ENCODE results near the gene TFAM. TPM values are rescaled to one million over a fixed set of nuclear protein-coding genes. Genes with fewer than 3 reads are reported as not detected.

The TFAM gene
- total and polyA plus RNA-seq, 2 of the 8 experiments (the other 6 are each of a cell fraction or from before 2014, with no cell fraction given): 29.3 to 97.3 TPM

- TF ChIP-seq PHF8 (conservative IDR thresholded peaks at IDR 0.05; ENCODE audit: low read depth, low read length) (no peak), RFX5 (IDR thresholded peaks at IDR 0.05; ENCODE audit: borderline replicate concordance, low read depth, low read length) (no peak)
Measured at GRCh38 chr10:58438986-58439385, 53.8 kb downstream of the TFAM start (continued).

Data from H1 (cell line).